ENCODE data around the gene RFLNA. TPM values are rescaled to one million over a fixed set of nuclear protein-coding genes. Genes with fewer than 3 reads are reported as not detected.

The RFLNA gene
- total RNA-seq, 1 experiment from 2014 or later: 10.6 TPM

- Mint-ChIP-seq H3K4me1 (peaks cover 11 to 12% of the 10 kb centered on the region in 2 experiments), H3K27me3 (ENCODE audit: low read depth) (peaks cover 5% of the 10 kb centered on the region), H3K36me3 (ENCODE audit: insufficient read depth in 1 of 3, low read depth in 3 of 3) (no peaks in the 10 kb centered on the region), H3K4me3 (no peak overlapping the region), H3K9me3 (peaks cover 0 to 4% of the 10 kb centered on the region in 2 experiments; a peak in 1 of 5 replicates), H3K27ac (no peak overlapping the region)
- no peak overlapping the region for H3K4me2 ChIP-seq (ENCODE audit: insufficient read depth, insufficient read length, low read length)
- H2BK5ac ChIP-seq (ENCODE audit: insufficient read length, low read length): no peak overlapping the region
- no peak for DNase-seq
- H3K4me1 ChIP-seq (ENCODE audit: insufficient read depth, low read length): peaks cover 5% of the 10 kb centered on the region
- H3K9ac ChIP-seq (ENCODE audit: extremely low read depth, insufficient read length, low read length): no peak overlapping the region
- TF ChIP-seq CTCF (conservative IDR thresholded peaks at IDR 0.05): no peak
- no peak overlapping the region for H2AFZ ChIP-seq (ENCODE audit: low read length)
- no peaks in the 10 kb centered on the region for H3K79me1 ChIP-seq (ENCODE audit: insufficient read depth, low read depth, low read length, poor library complexity, severe bottlenecking)
- no peaks in the 10 kb centered on the region for H3K27me3 ChIP-seq (ENCODE audit: insufficient read depth, low read length)
- no peak overlapping the region for H2AK5ac ChIP-seq (ENCODE audit: insufficient read length, low read length)
- no peak overlapping the region for H4K8ac ChIP-seq (replicated peaks; ENCODE audit: insufficient read length, low read depth, low read length)
- H3K79me2 ChIP-seq (ENCODE audit: insufficient read depth, low read length): no peaks in the 10 kb centered on the region
- no peak overlapping the region for H2BK15ac ChIP-seq (ENCODE audit: low read depth, low read length)
- H4K91ac ChIP-seq (ENCODE audit: insufficient read length, low read depth, low read length): no peak overlapping the region
- H3K23me2 ChIP-seq (ENCODE audit: insufficient read length, low read depth, low read length, poor library complexity, severe bottlenecking): no peaks in the 10 kb centered on the region
- WGBS (ENCODE audit: extremely low coverage, insufficient read length, low lambda C conversion rate): no CpG with 5 or more reads among the region's 7 CpGs
- no peaks in the 10 kb centered on the region for H4K20me1 ChIP-seq (ENCODE audit: control insufficient read depth, insufficient read depth, insufficient read length)
- no peak overlapping the region for H3T11ph ChIP-seq (ENCODE audit: low read length)
- no peak overlapping the region for H2BK12ac ChIP-seq (ENCODE audit: insufficient read length, low read depth, low read length)
- no peak overlapping the region for H4K5ac ChIP-seq (ENCODE audit: insufficient read length, low read depth, low read length)
- H3K23ac ChIP-seq (ENCODE audit: insufficient read length, low read depth, low read length): no peak overlapping the region
- no peak overlapping the region for H3K14ac ChIP-seq (ENCODE audit: insufficient read depth, low read length)
- H2BK120ac ChIP-seq (ENCODE audit: low read depth, low read length, poor library complexity, severe bottlenecking): no peak overlapping the region
- H2BK20ac ChIP-seq (ENCODE audit: low read depth, low read length, poor library complexity, severe bottlenecking): no peak overlapping the region
- H3K4ac ChIP-seq (ENCODE audit: low read depth, low read length): no peak overlapping the region
- H3K9me3 ChIP-seq (ENCODE audit: control insufficient read depth, low read depth, low read length): no peaks in the 10 kb centered on the region
- H3K56ac ChIP-seq (ENCODE audit: insufficient read length, low read depth, low read length): no peak overlapping the region
- no peak overlapping the region for H3K18ac ChIP-seq (ENCODE audit: insufficient read length, low read depth, low read length)
- no peak overlapping the region for H3K27ac ChIP-seq (ENCODE audit: insufficient read length, low read depth, low read length)
These were observed 43.7 kb upstream of the RFLNA start for GRCh38 chr12:124251186-124251585.
